Measurements from ENCODE around the gene NSUN2. TPM values are rescaled to one million over a fixed set of nuclear protein-coding genes. Genes with fewer than 3 reads are reported as not detected.

Gene NSUN2
- total and polyA plus RNA-seq, 2 experiments from 2014 or later: 65.4 to 112 TPM

DNA sequence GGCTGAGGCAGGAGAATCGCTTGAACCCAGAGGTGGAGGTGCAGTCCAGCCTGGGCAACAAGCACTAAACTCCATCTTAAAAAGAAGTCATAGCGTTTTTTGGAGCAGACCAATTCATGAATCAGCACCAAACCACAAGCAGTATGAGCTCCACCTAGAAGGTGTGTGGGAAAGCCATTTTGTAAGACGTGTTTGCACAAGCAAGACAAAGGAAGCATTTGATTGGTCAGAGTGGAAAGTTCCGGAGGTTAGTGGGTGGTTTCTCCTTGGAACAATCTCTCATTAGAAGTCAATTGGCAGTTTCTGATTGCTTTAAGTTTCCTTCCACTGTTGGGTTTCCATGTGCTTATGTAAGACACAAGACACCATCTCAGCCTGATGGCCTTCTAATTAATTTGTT, 5.4 kb upstream of the NSUN2 start (continued):
- TF ChIP-seq, protein P1, sequence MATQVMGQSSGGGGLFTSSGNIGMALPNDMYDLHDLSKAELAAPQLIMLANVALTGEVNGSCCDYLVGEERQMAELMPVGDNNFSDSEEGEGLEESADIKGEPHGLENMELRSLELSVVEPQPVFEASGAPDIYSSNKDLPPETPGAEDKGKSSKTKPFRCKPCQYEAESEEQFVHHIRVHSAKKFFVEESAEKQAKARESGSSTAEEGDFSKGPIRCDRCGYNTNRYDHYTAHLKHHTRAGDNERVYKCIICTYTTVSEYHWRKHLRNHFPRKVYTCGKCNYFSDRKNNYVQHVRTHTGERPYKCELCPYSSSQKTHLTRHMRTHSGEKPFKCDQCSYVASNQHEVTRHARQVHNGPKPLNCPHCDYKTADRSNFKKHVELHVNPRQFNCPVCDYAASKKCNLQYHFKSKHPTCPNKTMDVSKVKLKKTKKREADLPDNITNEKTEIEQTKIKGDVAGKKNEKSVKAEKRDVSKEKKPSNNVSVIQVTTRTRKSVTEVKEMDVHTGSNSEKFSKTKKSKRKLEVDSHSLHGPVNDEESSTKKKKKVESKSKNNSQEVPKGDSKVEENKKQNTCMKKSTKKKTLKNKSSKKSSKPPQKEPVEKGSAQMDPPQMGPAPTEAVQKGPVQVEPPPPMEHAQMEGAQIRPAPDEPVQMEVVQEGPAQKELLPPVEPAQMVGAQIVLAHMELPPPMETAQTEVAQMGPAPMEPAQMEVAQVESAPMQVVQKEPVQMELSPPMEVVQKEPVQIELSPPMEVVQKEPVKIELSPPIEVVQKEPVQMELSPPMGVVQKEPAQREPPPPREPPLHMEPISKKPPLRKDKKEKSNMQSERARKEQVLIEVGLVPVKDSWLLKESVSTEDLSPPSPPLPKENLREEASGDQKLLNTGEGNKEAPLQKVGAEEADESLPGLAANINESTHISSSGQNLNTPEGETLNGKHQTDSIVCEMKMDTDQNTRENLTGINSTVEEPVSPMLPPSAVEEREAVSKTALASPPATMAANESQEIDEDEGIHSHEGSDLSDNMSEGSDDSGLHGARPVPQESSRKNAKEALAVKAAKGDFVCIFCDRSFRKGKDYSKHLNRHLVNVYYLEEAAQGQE (IDR thresholded peaks at IDR 0.05; ENCODE audit: unreplicated experiment): no peak
- no peak for TF ChIP-seq NANOG (IDR thresholded peaks at IDR 0.05; ENCODE audit: borderline replicate concordance)

DNA sequence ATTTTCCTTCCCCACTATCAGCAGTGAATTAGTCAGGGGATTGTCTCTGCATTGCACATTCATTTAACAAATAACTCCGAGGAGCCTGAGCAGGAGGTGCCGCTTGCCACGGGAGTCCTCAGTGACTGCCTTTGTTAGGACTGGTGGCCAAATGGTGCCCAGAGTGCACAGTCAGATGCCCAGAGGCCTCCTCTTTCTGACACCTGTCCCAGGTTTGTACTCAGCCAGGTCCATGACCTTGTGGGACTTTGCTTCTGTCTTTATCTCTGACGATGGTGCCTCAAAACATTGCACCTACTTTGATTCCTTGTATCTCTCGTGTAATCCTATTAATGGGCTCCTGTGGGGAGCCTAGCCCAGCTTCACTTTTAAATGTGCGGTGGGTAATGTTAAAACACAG, 4.7 kb upstream of the NSUN2 start:
- peaks cover 75% of the 10 kb centered on the region for H3K79me2 ChIP-seq (replicated peaks; ENCODE audit: insufficient read depth)
- ATAC-seq (no peak), DNase-seq (ENCODE audit: low spot score) (no peak)
- H3K4me3 ChIP-seq: no peak overlapping the region
- H3K36me3 ChIP-seq (ENCODE audit: insufficient read depth): no peaks in the 10 kb centered on the region
- peaks cover 7% of the 10 kb centered on the region for H3K4me1 ChIP-seq (ENCODE audit: insufficient read depth)
- no peaks in the 10 kb centered on the region for H3K9me3 Mint-ChIP-seq
- peaks cover 6% of the 10 kb centered on the region; the same call in 2 of the 3 replicates for H3K36me3 Mint-ChIP-seq (ENCODE audit: low read depth)
- H3K27ac ChIP-seq (ENCODE audit: low read depth): no peak overlapping the region
- no peak overlapping the region for H3K4me2 ChIP-seq
- no peaks in the 10 kb centered on the region for H3K27me3 ChIP-seq (ENCODE audit: insufficient read depth)
- peaks cover 24% of the 10 kb centered on the region; the same call in 1 of the 2 replicates for H4K20me1 ChIP-seq (replicated peaks; ENCODE audit: insufficient read depth)
- H2AFZ ChIP-seq: no peak overlapping the region
- no peaks in the 10 kb centered on the region for H3F3A ChIP-seq (replicated peaks; ENCODE audit: low read depth)
- peaks cover 7% of the 10 kb centered on the region for H3K27me3 Mint-ChIP-seq (ENCODE audit: insufficient read depth, low read depth, poor library complexity)
- H3K4me3 Mint-ChIP-seq: no peak overlapping the region
- no peaks in the 10 kb centered on the region for H3K9me2 ChIP-seq (ENCODE audit: insufficient read depth)
- peaks cover 4% of the 10 kb centered on the region; the same call in 1 of the 3 replicates for H3K4me1 Mint-ChIP-seq
- TF ChIP-seq JUNB (IDR thresholded peaks at IDR 0.05; ENCODE audit: unreplicated experiment): no peak
- TF ChIP-seq, protein P2, sequence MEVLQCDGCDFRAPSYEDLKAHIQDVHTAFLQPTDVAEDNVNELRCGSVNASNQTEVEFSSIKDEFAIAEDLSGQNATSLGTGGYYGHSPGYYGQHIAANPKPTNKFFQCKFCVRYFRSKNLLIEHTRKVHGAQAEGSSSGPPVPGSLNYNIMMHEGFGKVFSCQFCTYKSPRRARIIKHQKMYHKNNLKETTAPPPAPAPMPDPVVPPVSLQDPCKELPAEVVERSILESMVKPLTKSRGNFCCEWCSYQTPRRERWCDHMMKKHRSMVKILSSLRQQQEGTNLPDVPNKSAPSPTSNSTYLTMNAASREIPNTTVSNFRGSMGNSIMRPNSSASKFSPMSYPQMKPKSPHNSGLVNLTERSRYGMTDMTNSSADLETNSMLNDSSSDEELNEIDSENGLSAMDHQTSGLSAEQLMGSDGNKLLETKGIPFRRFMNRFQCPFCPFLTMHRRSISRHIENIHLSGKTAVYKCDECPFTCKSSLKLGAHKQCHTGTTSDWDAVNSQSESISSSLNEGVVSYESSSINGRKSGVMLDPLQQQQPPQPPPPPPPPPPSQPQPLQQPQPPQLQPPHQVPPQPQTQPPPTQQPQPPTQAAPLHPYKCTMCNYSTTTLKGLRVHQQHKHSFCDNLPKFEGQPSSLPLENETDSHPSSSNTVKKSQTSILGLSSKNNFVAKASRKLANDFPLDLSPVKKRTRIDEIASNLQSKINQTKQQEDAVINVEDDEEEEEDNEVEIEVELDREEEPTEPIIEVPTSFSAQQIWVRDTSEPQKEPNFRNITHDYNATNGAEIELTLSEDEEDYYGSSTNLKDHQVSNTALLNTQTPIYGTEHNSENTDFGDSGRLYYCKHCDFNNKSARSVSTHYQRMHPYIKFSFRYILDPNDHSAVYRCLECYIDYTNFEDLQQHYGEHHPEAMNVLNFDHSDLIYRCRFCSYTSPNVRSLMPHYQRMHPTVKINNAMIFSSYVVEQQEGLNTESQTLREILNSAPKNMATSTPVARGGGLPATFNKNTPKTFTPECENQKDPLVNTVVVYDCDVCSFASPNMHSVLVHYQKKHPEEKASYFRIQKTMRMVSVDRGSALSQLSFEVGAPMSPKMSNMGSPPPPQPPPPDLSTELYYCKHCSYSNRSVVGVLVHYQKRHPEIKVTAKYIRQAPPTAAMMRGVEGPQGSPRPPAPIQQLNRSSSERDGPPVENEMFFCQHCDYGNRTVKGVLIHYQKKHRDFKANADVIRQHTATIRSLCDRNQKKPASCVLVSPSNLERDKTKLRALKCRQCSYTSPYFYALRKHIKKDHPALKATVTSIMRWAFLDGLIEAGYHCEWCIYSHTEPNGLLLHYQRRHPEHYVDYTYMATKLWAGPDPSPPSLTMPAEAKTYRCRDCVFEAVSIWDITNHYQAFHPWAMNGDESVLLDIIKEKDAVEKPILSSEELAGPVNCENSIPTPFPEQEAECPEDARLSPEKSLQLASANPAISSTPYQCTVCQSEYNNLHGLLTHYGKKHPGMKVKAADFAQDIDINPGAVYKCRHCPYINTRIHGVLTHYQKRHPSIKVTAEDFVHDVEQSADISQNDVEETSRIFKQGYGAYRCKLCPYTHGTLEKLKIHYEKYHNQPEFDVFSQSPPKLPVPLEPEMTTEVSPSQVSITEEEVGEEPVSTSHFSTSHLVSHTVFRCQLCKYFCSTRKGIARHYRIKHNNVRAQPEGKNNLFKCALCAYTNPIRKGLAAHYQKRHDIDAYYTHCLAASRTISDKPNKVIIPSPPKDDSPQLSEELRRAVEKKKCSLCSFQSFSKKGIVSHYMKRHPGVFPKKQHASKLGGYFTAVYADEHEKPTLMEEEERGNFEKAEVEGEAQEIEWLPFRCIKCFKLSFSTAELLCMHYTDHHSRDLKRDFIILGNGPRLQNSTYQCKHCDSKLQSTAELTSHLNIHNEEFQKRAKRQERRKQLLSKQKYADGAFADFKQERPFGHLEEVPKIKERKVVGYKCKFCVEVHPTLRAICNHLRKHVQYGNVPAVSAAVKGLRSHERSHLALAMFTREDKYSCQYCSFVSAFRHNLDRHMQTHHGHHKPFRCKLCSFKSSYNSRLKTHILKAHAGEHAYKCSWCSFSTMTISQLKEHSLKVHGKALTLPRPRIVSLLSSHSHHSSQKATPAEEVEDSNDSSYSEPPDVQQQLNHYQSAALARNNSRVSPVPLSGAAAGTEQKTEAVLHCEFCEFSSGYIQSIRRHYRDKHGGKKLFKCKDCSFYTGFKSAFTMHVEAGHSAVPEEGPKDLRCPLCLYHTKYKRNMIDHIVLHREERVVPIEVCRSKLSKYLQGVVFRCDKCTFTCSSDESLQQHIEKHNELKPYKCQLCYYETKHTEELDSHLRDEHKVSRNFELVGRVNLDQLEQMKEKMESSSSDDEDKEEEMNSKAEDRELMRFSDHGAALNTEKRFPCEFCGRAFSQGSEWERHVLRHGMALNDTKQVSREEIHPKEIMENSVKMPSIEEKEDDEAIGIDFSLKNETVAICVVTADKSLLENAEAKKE (CRISPR knock-in tag; IDR thresholded peaks at IDR 0.05): no peak
- no peak for TF ChIP-seq NANOG (IDR thresholded peaks at IDR 0.05; ENCODE audit: borderline replicate concordance)
- no peak for TF ChIP-seq EZH2 (IDR thresholded peaks at IDR 0.05; ENCODE audit: low read depth, unreplicated experiment)
- no peak overlapping the region for H3K27ac Mint-ChIP-seq
